Mesenchymal stem cell (in vitro differentiated cells and primary cell): Measurements from ENCODE around the gene OPCML.

Experiments
- DNase-seq: peaks from one replicate; pipeline ENCODE4 v3.0.0-alpha.2; 2013
- H2AFZ ChIP-seq: one replicate; pipeline ENCODE4 v1.6.1; 2013; ENCODE audit warnings: low read depth, mild to moderate bottlenecking, control low read depth, inconsistent platforms, low read length, moderate library complexity
- H2AK5ac ChIP-seq: 2 replicates; pipeline ENCODE4 v1.6.1; 2013; ENCODE audit warnings: low read length, moderate library complexity, mild to moderate bottlenecking, inconsistent platforms; ENCODE audit not compliant: severe bottlenecking
- H2BK120ac ChIP-seq: one replicate; pipeline ENCODE4 v1.6.1; 2013; ENCODE audit warnings: low read depth, mild to moderate bottlenecking, inconsistent platforms, low read length, moderate library complexity
- H2BK12ac ChIP-seq, 2 experiments: one replicate each; pipeline ENCODE4 v1.6.1; 2013; ENCODE audit warnings: inconsistent platforms in 2 of 2, low read length in 2 of 2, mild to moderate bottlenecking in 2 of 2, moderate library complexity in 2 of 2, control low read depth in 1 of 2
- H2BK15ac ChIP-seq: one replicate; pipeline ENCODE4 v1.6.1; 2013; ENCODE audit warnings: mild to moderate bottlenecking, low read depth, inconsistent platforms; ENCODE audit not compliant: poor library complexity, severe bottlenecking
- H2BK5ac ChIP-seq: 2 replicates; pipeline ENCODE4 v1.6.1; 2013; ENCODE audit warnings: low read depth, mild to moderate bottlenecking, low read length, control low read depth, inconsistent platforms; ENCODE audit not compliant: poor library complexity, severe bottlenecking
- H3K14ac ChIP-seq, 2 experiments: one replicate each; pipeline ENCODE4 v1.6.1; 2013; ENCODE audit warnings: inconsistent platforms in 2 of 2, low read length in 2 of 2, control low read depth in 1 of 2, mild to moderate bottlenecking in 1 of 2, moderate library complexity in 1 of 2
- H3K18ac ChIP-seq, 2 experiments: one replicate each; pipeline ENCODE4 v1.6.1; 2013; ENCODE audit warnings: inconsistent platforms in 2 of 2, low read length in 2 of 2, control low read depth in 1 of 2, low read depth in 1 of 2, mild to moderate bottlenecking in 1 of 2
- H3K23ac ChIP-seq, 2 experiments: one replicate each; pipeline ENCODE4 v1.6.1; 2013; ENCODE audit warnings: inconsistent platforms in 2 of 2, low read length in 2 of 2, mild to moderate bottlenecking in 2 of 2, moderate library complexity in 2 of 2, control low read depth in 1 of 2
- H3K27ac ChIP-seq: 2 replicates; pipeline ENCODE4 v1.5.1; 2013; ENCODE audit warnings: mild to moderate bottlenecking, moderate library complexity, low read length, control low read depth, inconsistent platforms; ENCODE audit not compliant: poor library complexity, severe bottlenecking
- H3K27me3 ChIP-seq, 2 experiments: 2 replicates each; pipeline versions ENCODE4 v1.6.1 to v1.7.0; 2013; ENCODE audit warnings: low read length in 2 of 2, mild to moderate bottlenecking in 2 of 2, moderate library complexity in 2 of 2, control low read depth in 1 of 2, inconsistent platforms in 1 of 2; ENCODE audit not compliant: control insufficient read depth in 1 of 2, insufficient read depth in 1 of 2
- H3K36me3 ChIP-seq, 2 experiments: 2 replicates each; pipeline versions ENCODE4 v1.6.1 to v1.7.0; 2013; ENCODE audit warnings: low read length in 2 of 2, control low read depth in 1 of 2, inconsistent platforms in 1 of 2, low read depth in 1 of 2, mild to moderate bottlenecking in 1 of 2; ENCODE audit not compliant: insufficient read depth in 2 of 2, control insufficient read depth in 1 of 2
- H3K4ac ChIP-seq, 2 experiments: one replicate each; pipeline ENCODE4 v1.6.1; 2013; ENCODE audit warnings: inconsistent platforms in 2 of 2, low read length in 2 of 2, mild to moderate bottlenecking in 2 of 2, moderate library complexity in 2 of 2, control low read depth in 1 of 2, low read depth in 1 of 2
- H3K4me1 ChIP-seq: 2 replicates; pipeline ENCODE4 v1.6.1; 2013; ENCODE audit warnings: low read depth, low read length, control low read depth; ENCODE audit not compliant: control insufficient read depth, insufficient read depth
- H3K4me2 ChIP-seq: 2 replicates; pipeline ENCODE4 v1.6.1; 2013; ENCODE audit warnings: low read length, mild to moderate bottlenecking, inconsistent platforms; ENCODE audit not compliant: poor library complexity, severe bottlenecking
- H3K4me3 ChIP-seq, 2 experiments: 2 replicates each; pipeline versions ENCODE4 v1.5.1 to v1.7.0; 2013; ENCODE audit warnings: low read length in 2 of 2, mild to moderate bottlenecking in 2 of 2, control low read depth in 1 of 2, low read depth in 1 of 2; ENCODE audit not compliant: insufficient read depth in 1 of 2
- H3K79me1 ChIP-seq: replicated peaks from 2 replicates; pipeline ENCODE4 v1.6.1; 2013; ENCODE audit warnings: mild to moderate bottlenecking, control low read depth, low read length, inconsistent platforms; ENCODE audit not compliant: poor library complexity, severe bottlenecking
- H3K9ac ChIP-seq: 2 replicates; pipeline ENCODE4 v1.7.0; 2013; ENCODE audit warnings: mild to moderate bottlenecking, low read length, moderate library complexity
- H3K9me3 ChIP-seq: 2 replicates; pipeline ENCODE4 v1.7.0; 2013; ENCODE audit warnings: mild to moderate bottlenecking, low read length; ENCODE audit not compliant: control insufficient read depth
- H4K8ac ChIP-seq: one replicate; pipeline ENCODE4 v1.6.1; 2013; ENCODE audit warnings: inconsistent platforms, mild to moderate bottlenecking, low read length, moderate library complexity
- H4K91ac ChIP-seq: one replicate; pipeline ENCODE4 v1.6.1; 2013; ENCODE audit warnings: mild to moderate bottlenecking, low read length, inconsistent platforms
- WGBS: methylation state at CpG from one replicate; pipeline ENCODE4 v1.1.7; 2013; ENCODE audit warnings: mixed read lengths; 5-methylcytosine and 5-hydroxymethylcytosine counted together

OPCML gene

GRCh38 chr11:132742929-132743328 lies 789.4 kb downstream of the OPCML start:
- no peak overlapping the region for H4K8ac ChIP-seq
- H3K27me3 ChIP-seq, result no peaks in the 10 kb centered on the region
- no peak overlapping the region for H2BK15ac ChIP-seq
- no peak overlapping the region for H3K4ac ChIP-seq
- 94% methylated on average over 5 of the region's 6 CpGs for WGBS
- no peak overlapping the region for H3K23ac ChIP-seq
- H3K79me1 ChIP-seq, result no peaks in the 10 kb centered on the region
- H3K4me2 ChIP-seq, result no peak overlapping the region
- H3K4me1 ChIP-seq, result no peaks in the 10 kb centered on the region
- H2BK12ac ChIP-seq, result no peak overlapping the region
- no peaks in the 10 kb centered on the region for H3K9me3 ChIP-seq
- no peak for DNase-seq
- no peak overlapping the region for H3K27ac ChIP-seq
- H3K9ac ChIP-seq, result no peak overlapping the region
- no peak overlapping the region for H3K4me3 ChIP-seq
- H2AFZ ChIP-seq, result no peak overlapping the region
- H3K14ac ChIP-seq, result peak overlapping the region in 1 of 2 experiments; percentile 60
- no peaks in the 10 kb centered on the region for H3K36me3 ChIP-seq
- no peak overlapping the region for H2BK120ac ChIP-seq
- H3K18ac ChIP-seq, result no peak overlapping the region
- no peak overlapping the region for H2BK5ac ChIP-seq
- H4K91ac ChIP-seq, result no peak overlapping the region
- no peak overlapping the region for H2AK5ac ChIP-seq

- no peak overlapping the region for H2AFZ ChIP-seq
- H2BK5ac ChIP-seq, result no peak overlapping the region
- no peak overlapping the region for H3K4ac ChIP-seq
- H3K27me3 ChIP-seq, result peaks cover 0 to 4% of the 10 kb centered on the region in 2 experiments
- H3K4me3 ChIP-seq, result no peak overlapping the region
- peak overlapping the region; percentile 15 for H4K8ac ChIP-seq
- H4K91ac ChIP-seq, result no peak overlapping the region
- no peak overlapping the region for H3K4me2 ChIP-seq
- no peaks in the 10 kb centered on the region for H3K9me3 ChIP-seq
- no peak overlapping the region for H3K14ac ChIP-seq
- H2BK12ac ChIP-seq, result no peak overlapping the region
- no peak overlapping the region for H3K18ac ChIP-seq
- H3K23ac ChIP-seq, result no peak overlapping the region
- H3K36me3 ChIP-seq, result no peaks in the 10 kb centered on the region
- no peak overlapping the region for H2BK120ac ChIP-seq
- H2AK5ac ChIP-seq, result no peak overlapping the region
- no peak overlapping the region for H3K9ac ChIP-seq
- H2BK15ac ChIP-seq, result no peak overlapping the region
- H3K79me1 ChIP-seq, result no peaks in the 10 kb centered on the region
- 17% methylated on average over 2 of the region's 2 CpGs for WGBS
- H3K27ac ChIP-seq, result no peak overlapping the region
- H3K4me1 ChIP-seq, result no peaks in the 10 kb centered on the region
- DNase-seq, result peak; percentile 48
These were observed 798.1 kb downstream of the OPCML start for GRCh38 chr11:132734217-132734616.

- DNase-seq, result no peak
- Histone ChIP-seq H2BK120ac (no peak overlapping the region), H3K14ac (no peak overlapping the region), H4K8ac (no peak overlapping the region), H2BK5ac (no peak overlapping the region), H2BK12ac (no peak overlapping the region), H3K4me1 (no peaks in the 10 kb centered on the region), H3K9me3 (no peaks in the 10 kb centered on the region), H4K91ac (no peak overlapping the region), H3K79me1 (no peaks in the 10 kb centered on the region), H3K23ac (no peak overlapping the region), H3K4me2 (no peak overlapping the region), H3K36me3 (no peaks in the 10 kb centered on the region), H3K4me3 (no peak overlapping the region), H3K27me3 (peaks cover 0 to 4% of the 10 kb centered on the region in 2 experiments), H2AK5ac (no peak overlapping the region), H3K9ac (no peak overlapping the region), H2BK15ac (no peak overlapping the region), H3K18ac (no peak overlapping the region), H3K4ac (no peak overlapping the region), H3K27ac (no peak overlapping the region), H2AFZ (no peak overlapping the region)
- 85% methylated on average over 12 of the region's 14 CpGs for WGBS
These were observed 804.3 kb downstream of the OPCML start for GRCh38 chr11:132728026-132728425.

- Histone ChIP-seq H3K27me3 (no peaks in the 10 kb centered on the region), H3K4me1 (no peaks in the 10 kb centered on the region), H3K9me3 (no peaks in the 10 kb centered on the region), H4K91ac (no peak overlapping the region), H3K4me2 (no peak overlapping the region), H3K79me1 (no peaks in the 10 kb centered on the region), H3K23ac (no peak overlapping the region), H3K4me3 (no peak overlapping the region), H3K4ac (no peak overlapping the region), H4K8ac (no peak overlapping the region), H3K27ac (no peak overlapping the region), H2AFZ (no peak overlapping the region), H3K14ac (no peak overlapping the region), H2BK15ac (no peak overlapping the region), H2BK120ac (no peak overlapping the region), H2BK5ac (no peak overlapping the region), H3K18ac (no peak overlapping the region), H3K9ac (no peak overlapping the region), H3K36me3 (no peaks in the 10 kb centered on the region), H2AK5ac (no peak overlapping the region), H2BK12ac (no peak overlapping the region)
- WGBS, result 83% methylated on average over 5 of the region's 5 CpGs
- DNase-seq, result no peak
These were observed 810.8 kb downstream of the OPCML start for GRCh38 chr11:132721526-132721925.
